GM18909 (cell line): ENCODE data around the gene BRD9.
"Not testable (repeated sequence)": the region's sequence is repeated elsewhere in the genome, so short reads cannot be mapped to it uniquely, and the experiment has no call there.

Experiments
- ATAC-seq: cut with Tn5 transposase; IDR thresholded peaks from one replicate; pipeline ENCODE4 v1.9.1; 2021; ENCODE audit warnings: mild to moderate bottlenecking; ENCODE audit not compliant: unreplicated experiment, poor library complexity

The BRD9 gene

DNA sequence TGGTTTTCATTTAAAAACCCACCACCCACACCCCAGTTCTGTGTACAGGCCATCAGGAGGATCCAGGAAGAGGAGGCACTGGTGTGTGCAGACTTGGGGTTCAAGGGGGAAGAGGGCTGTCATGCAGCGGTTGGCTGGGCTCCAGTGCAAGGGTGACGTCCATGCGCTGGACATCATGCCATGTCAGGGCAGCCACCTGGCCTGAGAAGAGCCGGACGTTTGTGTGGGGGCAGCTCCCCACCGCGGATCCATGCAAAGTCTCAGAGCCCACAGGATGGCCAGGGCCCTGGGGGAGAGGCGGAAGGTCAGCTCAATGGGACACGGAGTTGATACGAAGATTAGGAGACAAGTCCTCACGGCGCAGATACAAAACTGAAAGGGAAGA, 11.1 kb downstream of the BRD9 start:
- ATAC-seq = no peak

DNA sequence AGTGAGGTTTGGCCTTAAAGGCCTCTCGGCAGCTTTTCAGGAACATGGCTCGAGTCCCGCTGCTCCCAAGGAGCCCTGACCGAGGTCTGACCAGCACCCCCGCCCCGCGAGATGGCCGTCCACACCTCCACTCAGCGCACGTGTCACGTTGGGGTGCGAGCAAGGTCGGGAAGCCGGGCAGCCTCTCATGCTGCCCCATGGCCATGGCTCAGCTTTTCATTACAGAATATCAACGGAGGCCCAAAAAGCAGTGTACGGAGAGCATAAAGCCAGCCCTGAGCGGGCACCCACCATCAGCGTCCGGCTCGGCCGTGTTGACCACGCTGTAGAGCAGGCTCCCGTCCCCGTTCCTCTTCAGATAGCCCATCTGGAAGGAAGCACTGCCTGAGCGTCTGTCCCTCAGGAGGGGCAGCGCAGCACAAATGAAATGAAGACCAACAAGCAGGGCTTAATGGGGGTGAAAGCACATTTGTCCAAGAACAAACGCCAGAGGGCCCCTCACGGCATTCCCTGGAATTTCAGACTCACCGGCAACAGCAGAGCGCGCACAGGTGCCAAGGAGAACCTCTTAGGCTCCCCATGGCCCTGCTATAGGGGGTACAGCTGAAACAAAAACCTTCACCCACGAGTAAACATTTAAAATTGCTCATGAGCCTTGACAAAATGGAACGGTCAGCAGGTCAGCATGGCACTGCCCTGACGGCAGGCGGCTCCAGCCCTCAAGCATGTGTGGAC, 11.6 kb downstream of the BRD9 start:
- ATAC-seq = no peak

DNA sequence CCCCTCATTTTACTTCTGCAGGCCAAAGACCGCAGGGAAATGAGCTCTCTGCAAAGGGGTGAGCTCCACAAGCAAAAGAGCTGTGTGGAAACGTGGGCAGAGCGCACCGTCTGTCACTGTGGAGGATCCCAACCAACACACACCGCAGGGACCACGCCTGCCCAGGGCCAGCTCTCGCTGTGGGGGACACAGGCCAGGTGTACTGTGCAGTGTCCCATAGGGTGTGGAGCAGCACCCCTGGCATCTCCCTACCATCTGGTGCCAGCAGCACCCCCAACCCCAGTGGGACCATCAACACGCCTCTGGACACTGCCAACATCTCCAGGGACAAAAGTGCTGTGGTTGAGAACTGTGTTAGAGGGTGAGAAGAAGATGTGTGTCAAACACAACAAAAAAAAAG, 13.9 kb downstream of the BRD9 start:
- ATAC-seq = not testable (repeated sequence)

DNA sequence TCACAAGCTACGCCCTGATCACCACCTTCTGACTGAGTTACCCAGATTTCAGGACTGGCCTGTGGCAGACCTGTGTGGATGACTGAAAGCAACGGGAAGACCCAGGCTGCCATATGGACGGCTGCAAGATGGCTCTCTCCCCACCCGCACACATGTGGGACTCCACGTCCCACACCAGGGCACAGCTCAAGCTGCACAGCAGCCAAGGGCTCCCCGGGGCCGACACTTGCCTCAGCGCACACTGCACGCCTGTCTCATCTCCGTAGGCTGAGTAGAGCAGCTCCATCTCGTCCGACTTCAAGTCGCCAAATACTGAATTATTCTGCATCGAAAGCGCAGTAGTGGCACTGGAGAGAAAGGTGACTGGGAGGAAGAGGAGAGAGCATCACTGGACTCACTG, 14.5 kb downstream of the BRD9 start:
- ATAC-seq = no peak

- no peak for ATAC-seq
Measured at GRCh38 chr5:876398-877365, 15.9 kb downstream of the BRD9 start.

- ATAC-seq = no peak
Measured at GRCh38 chr5:875931-876330, 16.7 kb downstream of the BRD9 start.

DNA sequence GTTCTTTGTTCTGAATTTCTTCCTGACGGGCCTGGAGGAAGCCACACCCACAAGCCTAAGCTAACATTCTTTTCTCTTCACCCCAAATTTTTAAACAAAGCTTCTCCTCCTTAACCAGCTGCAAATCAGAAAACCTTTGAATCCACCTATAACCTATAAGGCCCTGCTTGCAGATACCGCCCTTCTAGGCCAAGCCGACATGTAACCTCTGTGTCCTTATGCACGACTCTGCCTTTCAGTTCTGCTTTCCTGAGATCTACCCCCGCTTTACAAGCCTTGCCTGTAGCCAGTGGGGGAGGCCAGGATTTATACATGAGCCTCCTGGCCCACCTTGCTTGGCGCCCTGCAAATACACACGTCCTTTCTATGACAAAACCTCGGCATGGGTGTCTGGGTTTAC, 19.3 kb downstream of the BRD9 start:
- no peak for ATAC-seq

DNA sequence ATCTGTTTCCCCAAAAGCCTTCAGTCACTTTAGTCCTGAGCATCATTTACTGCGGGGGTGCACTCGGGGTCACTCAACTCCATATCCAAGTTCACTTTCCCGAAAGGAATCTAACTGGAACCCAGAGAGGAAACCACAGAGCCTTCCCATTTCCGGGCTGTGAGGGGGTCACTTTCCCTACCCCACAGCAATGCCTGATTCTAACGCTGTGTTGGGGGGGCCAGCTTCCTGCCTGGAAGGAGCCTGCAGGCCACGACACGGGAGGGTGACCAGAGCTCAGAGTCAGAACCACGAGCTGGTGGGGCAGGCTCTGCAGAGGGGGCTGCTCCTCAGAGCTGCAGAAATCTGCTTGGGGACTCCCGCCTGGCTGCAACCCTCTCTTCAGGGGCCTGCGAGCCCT, 20.3 kb downstream of the BRD9 start:
- ATAC-seq = no peak

GRCh38 chr5:871596-872298, 20.9 kb downstream of the BRD9 start:
- ATAC-seq = no peak

- no peak for ATAC-seq
Measured at GRCh38 chr5:870956-871355, 21.6 kb downstream of the BRD9 start.

- ATAC-seq = no peak
Measured at GRCh38 chr5:868428-869135, 24.0 kb downstream of the BRD9 start.

DNA sequence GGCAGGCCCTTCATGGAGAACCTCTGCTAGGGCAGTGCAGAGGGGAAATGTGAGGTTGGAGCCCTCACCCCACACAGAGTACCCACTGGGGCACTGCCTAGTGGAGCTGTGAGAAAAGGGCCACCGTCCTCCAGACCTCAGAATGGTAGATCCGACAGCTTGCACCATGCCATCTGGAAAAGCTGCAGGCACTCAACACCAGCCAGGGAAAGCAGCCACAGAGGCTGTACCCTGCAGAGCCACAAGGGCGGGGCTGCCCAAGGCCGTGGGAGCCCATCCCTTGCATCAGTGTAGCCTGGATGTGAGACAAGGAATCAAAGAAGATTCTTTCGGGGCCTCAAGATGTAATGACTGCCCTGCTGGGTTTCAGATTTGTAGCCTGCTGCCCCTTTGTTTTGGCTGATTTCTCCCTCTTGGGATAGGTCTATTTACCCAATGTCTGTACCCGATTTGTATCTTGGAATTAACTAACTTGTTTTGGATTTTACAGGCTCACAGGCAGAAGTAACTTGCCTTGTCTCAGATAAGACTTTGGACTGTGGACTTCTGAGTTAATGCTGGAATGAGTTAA, 25.2 kb downstream of the BRD9 start:
- ATAC-seq = no peak

- ATAC-seq = no peak
Measured at GRCh38 chr5:865771-866170, 26.8 kb downstream of the BRD9 start.

DNA sequence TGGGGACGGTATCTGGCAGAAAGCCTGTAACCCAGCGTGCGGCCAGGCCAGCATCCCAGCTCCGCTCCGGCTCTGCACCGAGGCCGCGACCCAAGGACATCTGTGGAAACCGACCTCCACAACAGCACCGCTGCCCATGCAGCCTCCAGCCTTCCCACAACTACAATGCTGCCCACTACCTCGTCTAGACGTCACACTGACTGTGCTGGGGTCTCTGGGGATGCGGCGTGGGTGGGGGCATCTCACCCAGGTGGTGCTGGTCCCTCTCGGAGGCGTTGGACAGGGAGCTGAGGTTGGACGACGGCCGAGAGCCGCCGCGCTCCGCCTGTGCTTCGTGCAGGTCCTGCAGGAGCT, 27.5 kb downstream of the BRD9 start:
- ATAC-seq = no peak

DNA sequence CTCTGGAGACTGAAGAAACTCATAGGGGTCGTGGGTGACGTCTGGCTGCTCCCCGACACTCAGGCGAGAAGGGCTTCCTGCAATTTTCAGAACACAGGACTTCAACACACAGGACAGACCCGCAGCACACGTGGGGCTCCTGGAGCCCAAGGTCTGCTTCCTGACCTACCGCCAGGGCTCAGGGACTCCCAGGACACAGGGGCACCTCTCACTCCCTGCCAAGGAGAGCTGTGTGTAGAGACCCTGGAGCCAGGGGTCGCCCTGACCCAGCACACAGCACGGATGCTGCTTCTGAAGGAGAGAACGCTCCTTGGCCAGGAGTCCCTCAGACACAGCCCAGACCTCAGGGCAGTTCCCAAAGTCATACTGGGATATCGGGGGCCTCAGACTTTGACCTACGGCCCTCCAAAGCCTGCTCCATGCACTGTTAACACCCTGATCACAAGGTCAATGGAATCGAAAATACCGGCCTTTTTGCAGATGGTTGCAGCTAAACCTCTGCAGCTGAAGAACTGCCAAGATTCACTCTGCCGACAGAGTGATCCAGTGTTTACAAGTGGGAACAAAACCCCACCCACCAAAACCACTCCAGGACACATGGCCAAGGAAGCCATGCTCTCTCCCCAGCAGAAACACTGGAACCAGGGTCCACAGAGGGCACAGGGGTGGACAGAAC, 28.0 kb downstream of the BRD9 start:
- no peak for ATAC-seq

DNA sequence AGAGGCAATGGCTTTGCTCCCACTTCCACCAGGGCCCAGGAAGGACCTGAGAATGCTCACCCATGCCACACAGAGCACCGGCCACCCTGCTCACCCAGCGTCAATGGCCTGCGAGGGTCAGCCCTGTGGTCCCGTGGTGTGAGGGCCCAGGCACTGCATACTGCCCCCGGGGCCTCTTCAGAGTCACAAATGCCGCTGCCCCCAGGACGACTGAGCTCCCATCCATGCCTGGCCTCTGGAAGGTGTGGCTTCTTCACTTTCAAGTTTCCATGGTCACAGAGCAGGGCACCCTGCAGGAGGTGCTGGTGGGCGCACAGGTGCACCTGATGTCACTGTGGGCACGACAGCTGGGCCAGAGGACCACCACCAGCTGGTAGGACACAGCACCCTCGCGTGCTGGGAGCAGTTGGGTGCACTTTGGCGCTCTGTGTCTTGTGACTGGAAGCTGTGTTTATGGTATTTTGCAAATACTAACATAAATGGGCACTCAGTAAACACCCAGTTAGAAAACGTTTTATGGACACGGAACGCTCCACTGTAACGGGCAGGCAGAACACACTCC, 29.3 kb downstream of the BRD9 start:
- ATAC-seq = no peak

DNA sequence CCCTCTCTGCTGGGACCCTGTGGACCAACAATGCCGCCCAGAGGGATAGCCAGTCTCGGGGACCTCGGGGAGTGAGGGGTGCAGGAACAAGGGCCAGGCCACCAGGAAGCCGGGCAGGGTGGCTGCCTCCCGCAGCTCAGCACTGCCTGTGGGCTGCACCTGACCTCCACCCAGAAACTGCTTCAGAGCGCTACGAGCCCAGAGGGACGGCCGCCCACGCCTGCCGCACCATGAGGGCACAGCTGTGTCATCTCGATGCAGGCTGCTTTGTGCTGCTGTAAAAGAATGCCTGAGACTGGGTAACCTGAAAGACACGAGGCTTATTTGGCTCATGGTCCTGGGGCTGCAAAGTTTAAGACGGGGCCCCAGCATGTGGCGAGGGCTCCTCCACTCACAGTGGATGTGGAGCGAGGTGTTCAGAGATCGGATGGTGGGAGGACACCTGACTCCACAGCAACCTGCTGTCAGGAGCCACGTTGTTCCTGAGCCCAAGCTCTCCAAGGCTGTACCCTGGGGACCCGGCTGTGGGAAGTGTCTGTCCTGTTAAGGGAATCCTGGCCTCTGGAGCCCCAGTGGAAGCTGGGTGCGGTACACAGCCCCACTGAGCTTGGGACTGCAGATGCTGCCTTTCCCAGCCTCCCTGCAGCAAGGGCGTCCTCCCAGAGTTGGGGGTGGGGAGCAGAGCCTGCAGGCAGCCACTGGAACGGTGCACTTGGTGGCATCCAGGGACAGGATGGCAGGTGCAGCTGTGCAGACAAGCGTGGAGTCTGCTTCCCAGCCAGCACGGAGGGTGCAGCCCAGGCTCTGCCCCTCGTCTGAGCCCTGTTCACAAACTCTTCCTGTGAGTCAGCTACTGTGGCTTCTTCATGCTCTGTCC, 30.0 kb downstream of the BRD9 start:
- no peak for ATAC-seq
